Measurements from ENCODE around the gene PGA4.
"Not testable (repeated sequence)": the region's sequence is repeated elsewhere in the genome, so short reads cannot be mapped to it uniquely, and the experiment has no call there.

PGA4 gene

DNA sequence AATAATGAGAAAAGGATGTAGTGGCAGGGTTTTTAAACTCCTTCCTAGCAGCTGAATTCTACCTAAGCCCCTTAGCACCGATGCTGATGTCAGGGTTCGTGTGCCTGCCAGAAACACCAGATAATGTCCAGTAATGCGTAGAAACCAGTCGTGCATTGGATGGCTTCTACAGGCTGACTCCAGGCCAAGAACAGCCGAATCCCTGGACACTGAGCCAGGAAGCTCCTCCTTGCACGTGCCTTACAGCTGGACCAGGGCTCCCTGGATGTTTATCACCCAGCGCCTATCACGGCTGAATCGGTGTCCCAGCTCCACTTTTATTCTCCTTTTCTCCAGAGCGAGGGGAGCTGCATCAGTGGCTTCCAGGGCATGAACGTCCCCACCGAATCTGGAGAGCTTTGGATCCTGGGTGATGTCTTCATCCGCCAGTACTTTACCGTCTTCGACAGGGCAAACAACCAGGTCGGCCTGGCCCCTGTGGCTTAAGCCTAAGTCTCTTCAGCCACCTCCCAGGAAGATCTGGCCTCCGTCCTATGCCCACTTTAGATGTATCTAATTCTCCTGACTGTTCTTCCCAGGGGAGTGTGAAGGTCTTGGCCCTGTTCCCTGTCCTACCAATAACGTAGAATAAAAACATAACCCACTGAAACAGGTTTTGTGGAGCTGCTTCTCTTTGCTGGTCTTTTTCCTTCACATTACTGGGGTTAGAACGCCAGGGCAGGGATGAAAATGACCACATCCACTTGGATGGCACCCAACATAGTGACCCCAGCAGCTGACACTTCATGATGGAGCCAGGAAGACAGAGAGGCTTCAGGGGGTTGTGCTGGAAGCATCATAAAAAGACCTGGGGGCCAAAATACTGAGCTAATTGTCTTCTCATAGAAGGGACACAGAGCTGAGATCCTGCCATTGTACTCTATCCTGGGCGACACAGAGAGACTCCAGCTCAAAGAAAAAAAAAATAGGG, 28.9 kb downstream of the PGA4 start:
- DNase-seq (ENCODE audit: low read depth, low spot score) = not testable (repeated sequence)

DNA sequence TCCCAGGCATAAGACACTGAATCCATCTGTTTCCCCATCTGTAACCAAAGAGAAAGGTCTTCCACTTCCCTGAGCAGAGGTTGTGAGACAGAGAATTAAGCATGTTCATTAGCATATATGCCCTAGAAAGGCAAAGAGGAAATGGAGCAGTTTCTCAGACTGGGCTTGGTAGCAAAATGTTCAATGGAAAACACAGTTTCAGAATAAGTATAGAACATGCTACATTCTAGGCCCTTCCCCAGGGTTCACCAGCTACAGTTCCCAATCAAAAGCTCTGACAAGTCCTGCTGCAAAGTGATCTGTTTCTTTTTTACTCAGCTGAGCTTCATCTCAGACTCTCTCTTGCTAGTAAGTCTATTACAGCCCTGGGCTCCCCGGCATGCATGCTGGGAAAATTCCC, 30.2 kb downstream of the PGA4 start:
- DNase-seq (ENCODE audit: low read depth, low spot score) = not testable (repeated sequence)

DNA sequence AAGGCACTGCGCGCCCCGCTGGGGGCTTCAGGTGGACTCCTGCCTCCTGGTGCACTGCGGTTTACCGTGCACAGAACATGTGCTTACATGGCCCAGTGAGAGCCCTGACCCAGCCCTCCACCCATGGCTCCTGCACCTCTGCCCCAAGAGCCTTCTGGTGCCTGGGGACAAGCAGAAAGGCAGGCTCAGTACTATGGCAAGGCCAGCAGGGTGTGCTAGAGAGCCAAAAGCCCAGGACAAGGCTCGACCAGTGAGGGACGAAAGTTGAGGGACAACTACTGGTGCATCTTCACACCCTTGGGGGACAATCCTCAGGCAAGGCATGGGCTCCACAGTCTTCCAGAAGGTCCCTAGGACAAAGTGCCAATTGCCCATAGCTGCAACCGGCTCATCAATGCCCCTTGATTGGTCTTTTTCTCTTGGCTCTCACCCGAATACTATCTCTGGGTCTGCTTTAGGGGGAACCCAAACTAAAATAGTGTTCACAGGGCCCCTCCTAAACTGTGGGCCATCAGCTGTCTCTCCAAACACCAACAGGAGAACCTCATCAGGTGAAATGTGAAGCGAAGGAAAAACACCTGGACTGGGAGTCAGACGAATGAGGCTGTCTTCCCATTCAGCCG, 32.4 kb downstream of the PGA4 start:
- DNase-seq (ENCODE audit: low read depth, low spot score) = peak; percentile 26

DNA sequence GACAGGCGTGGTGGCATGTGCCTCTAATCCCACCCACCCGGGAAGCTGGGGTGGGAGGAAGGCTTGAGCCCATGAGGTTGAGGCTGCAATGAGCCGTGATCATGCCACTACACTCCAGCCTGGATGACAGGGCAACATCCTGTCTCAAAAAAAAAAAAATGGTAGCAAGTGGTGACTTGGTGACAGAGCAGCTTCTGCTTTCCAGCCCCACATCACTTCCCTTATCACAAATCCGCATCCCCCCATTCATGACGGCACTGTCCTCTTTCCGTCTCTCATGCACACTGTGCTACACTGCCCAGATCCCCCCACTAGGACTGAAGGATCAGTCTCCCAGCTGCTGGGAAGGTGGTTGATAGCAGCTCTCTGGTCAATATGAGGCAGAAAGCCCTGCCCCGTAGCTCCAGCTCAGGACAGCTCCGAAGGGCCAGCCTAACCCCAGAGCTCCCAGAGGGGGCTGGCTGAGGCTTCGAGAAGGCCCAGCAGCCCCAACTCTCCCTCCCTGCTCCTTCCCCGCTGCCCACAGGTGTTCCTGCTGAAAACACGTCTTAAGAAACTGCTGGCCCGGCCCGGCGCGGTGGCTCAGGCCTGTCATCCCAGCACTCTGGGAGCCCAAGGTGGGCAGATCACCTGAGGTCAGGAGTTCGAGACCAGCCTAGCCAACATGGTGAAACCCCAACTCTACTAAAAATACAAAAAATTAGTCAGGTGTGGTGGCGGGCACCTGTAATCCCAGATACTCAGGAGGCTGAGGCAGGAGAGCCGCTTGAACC, 34.7 kb downstream of the PGA4 start:
- no peak for DNase-seq (ENCODE audit: low read depth, low spot score)

DNA sequence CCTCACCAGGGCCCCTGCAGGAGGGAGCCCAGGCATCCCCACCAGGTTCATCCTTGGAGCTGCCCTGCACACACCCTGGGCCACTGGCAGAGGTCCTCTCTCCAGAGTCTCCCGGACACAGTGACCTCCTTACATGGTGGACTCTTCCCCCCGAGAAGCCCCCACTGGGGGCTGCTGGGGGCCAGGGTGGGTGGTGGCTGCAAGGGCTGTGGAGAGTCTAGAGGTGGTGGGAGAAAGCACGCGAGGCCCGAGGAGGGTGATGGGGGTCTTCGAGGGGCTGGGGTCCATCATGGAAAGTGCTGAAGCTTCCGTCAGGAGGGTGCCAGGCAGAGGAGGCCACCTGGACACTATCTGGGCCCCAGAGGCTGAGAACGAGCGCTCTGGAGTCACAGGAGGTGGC, 36.4 kb downstream of the PGA4 start:
- no peak for DNase-seq (ENCODE audit: low read depth, low spot score)

DNA sequence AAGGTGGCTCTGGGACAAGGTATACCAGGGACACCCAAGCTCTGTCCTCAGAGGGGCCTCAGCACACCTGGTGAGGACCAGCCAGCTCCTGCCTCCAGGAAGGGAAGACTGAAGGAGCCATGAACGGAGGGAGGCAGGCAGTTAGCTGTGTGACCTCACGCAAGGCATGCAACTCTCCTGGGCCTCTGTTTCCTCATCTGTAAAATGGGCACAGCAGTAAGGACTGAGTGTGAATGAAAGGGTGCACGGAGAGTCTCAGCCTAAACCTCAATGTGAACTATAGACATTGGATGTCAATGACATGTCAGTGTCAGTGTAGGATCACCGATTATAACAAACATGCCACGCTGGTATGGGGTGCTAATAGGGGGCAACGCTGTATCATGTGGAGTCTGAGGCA, 37.2 kb downstream of the PGA4 start:
- no peak for DNase-seq (ENCODE audit: low read depth, low spot score)

DNA sequence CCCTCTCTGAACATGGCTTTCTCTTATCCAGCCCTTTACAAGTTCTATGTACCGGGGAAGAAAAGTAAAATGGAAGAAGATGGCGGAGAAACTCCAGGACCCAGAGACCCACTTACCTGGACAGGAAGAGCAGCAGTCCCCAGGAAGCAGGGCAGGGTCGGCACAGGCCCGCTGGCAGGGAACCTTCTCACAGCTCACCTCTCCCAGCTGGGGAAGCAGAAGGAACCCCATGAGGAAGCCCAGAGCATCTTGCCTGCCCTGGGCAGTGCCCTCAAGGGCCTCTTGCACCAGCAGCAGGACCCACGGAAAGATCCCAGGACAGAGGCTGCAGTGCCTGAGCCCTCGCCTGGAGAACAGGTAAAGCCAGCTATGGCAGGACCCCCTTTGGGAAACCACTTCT, 42.2 kb downstream of the PGA4 start:
- no peak for DNase-seq (ENCODE audit: low read depth, low spot score)

DNA sequence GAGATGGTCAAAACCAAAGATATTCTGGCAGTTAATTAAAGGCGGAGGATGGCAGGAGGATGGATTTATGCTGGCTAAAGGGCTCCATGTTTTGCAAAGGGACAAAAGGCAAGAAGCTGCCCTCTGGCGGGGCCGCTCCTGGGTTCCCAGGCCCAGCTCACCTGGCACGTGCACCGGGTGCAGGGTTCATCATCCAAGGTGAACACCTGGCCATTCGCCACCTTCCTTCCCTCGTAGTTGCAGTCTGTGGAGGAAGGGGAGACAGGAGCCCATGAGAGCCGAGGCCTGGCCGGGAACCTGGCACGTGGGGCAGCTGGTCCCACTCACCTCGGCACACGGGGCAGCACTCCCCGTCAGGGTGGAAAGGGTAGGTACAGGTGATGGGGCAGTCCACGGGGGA, 42.6 kb downstream of the PGA4 start:
- DNase-seq (ENCODE audit: low read depth, low spot score) = no peak

DNA sequence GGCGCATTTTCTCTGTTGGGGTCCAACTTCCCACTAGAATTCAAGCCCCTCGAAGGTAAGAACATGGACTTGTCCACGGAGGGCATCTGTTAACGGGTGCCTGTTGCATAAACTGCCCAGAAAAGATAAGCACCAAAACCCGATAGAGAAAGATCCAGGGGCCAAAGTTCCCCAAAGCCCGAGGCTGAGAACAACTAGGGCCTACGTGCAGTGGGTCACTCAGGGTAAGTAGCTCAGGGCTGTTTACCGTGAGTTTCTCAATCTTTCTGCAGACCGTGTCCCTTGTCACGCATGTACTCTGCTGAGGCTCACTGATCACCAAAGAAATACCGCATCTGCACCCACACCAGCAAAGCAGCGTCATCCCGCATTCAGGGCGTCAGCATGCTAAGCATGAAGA, 43.2 kb downstream of the PGA4 start:
- DNase-seq (ENCODE audit: low read depth, low spot score) = no peak

DNA sequence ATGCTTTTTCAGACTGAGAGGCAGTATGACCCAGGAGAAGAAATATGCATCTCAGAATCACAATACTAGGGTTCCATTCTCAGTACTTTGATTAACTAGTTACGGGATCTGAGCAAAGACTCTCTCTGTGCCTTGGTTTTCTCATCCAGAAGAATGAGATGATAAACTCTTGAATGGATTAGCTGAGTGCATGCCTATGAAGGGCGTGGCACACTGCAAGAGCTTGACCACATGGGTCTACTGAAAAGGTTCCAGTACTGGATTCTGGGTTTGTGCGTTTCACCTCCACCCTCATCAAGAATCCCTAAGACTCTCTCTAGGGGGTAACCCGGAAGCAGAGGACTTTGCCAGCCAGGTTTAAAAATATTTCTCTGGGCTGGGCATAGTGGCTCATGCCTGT, 44.5 kb downstream of the PGA4 start:
- DNase-seq (ENCODE audit: low read depth, low spot score) = no peak

DNA sequence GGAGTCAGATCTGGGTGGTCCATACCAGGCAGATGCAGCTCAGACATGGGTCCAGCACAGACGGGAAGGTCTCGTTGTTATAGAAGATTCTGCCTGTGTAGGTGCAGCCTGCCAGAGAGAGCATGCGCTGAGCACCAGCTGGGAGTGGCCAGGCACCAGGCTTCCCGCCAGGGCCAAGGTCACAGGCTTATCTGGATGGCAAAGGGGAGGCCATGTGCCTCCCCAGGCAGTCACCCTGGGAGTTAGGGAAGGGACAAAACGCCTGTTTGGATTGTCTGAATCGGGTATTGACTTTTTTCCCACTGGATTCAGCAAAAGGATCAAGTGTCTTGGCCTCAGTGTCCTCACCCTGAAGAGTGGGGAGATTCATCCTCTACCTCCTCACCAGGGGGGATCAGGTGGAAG, 45.3 kb downstream of the PGA4 start:
- DNase-seq (ENCODE audit: low read depth, low spot score) = no peak

DNA sequence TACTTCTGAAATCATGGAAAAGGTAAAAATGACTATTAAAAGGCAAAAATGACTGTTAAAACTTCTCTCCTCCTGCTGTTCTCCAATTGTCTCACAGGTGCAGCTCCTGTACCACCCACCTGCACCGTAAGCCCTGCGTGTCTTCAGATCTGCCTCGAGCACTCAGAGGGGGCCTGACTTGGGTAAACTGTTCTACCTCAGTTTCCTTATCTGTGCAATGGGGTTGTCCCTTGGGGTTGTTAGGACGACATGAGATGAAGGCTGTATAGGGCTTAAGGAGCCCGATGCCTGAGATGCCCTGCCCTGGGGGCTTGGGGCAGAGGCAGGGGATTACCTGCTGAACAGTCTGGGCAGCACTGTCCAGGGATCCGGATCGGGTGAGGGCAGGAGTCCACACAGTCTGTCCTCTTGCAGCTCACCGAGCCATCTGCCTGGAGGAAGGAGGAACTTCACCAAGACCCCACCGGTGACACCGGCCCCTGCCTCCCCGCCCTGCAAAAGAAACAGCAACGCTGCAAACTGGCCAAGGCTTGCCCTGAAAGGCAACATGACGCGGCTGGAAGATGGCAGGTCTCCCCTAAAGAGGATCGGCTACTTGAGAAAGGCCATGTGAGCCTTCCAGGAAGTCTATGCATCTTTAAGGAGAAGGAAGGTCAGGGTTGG, 46.6 kb downstream of the PGA4 start:
- DNase-seq (ENCODE audit: low read depth, low spot score) = no peak

DNA sequence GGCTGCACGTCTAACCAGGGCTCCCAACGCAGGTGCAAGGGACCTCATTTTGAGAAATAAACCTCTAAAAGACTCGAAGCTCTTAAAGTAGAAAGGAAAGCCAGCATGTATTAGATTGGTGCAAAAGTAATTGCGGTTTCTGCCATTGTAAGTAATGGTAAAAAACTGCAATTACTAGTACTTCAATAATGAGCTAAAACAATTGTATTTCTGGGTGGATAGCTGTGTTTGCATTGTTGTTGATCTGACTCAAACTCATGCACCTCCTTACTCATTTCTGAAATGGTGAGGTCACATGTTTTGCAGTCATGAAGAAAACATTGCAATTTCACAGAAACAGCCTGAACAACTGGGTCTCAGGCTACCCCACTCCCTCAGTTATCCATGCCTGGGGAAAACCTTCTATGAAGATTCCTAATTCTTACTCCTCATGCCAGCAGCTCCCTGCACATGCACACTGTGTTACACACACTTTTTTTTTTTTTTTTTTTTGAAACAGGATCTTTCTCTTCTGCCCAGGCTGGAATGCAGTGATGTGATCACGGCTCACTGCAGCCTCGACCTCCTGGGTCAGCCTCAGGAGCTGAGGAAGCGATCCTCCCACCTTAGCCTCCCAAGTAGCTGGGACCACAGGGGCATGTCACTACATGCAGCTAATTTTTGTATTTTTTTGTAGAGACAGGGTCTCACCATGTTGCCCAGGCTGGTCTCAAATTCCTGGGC, 48.4 kb downstream of the PGA4 start:
- no peak for DNase-seq (ENCODE audit: low read depth, low spot score)

DNA sequence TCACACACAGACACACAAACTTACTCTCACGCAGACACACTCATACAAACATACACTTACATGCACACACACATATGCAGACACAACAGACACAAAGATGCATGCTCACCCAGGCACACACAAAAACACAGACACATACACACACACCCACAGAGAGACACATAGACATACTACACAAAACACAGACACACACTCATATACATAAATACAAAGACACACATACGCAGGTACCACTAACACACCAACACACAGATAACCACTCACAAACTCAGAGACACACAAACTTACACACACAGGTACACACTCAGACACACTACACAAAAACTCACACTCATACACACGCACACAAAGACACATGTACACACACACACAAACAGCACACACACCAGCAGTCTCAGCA, 50.6 kb downstream of the PGA4 start:
- no peak for DNase-seq (ENCODE audit: low read depth, low spot score)

DNA sequence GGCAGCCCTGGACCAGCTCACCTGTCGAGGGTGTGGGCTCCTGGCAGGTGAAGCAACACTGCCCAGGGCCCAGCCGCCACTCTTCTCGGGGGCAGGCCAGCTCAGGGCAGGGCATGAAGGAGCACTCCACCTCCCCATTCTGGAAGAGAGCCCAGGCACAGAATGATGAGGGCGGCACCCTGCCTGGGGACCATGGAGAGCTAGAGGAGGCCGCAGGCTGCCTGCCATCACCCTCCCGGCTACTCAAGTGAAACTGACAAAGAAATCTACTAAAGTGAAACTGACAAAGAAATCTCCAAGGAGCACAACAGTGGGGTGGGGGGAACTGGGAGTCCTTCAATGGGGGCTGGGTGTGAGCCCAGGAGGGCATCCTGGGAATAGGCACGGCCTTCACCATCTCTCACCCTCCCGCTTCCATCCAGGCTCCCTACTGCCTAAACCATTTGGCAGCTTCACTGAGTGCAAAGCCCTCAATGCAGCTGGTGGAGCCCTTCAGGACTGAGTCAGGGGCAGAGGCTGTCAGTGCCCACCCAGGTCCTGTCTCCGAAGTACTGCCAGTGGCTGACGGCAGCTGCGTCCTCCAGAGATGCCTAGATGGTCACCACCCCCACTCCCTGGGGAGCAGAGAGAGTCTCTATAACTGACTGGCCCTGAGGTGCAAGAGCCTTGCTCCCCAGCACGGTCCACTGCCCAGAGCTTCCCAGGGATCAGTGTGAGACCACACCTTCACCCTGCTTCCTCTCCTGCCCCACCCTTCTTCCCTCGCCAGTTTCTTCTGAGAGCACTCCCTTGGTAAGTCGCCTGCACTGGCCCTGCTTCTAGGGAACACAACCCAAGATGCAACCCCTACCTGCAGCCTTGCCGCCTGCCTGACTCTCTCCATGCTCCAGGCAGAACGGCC, 51.3 kb downstream of the PGA4 start:
- DNase-seq (ENCODE audit: low read depth, low spot score) = no peak

DNA sequence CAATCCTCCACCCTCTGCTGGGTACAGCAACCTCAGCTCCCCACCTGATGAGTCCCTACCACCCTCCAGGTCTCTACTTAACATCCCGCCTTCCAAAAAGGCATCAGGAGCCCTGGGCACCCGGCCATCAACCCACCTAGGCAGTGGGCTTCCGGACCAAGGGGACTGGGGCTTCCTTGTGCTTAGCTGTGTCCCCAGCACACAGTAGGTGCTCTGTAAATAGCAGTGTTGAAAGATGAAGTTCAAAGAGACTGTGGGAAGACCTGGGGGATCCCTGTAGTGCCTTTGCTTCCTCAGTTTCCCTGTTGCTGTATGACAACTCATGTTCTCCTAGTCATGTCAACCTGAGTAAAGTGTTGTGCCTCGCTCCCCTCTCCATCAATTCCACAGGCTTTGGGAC, 51.9 kb downstream of the PGA4 start:
- no peak for DNase-seq (ENCODE audit: low read depth, low spot score)

DNA sequence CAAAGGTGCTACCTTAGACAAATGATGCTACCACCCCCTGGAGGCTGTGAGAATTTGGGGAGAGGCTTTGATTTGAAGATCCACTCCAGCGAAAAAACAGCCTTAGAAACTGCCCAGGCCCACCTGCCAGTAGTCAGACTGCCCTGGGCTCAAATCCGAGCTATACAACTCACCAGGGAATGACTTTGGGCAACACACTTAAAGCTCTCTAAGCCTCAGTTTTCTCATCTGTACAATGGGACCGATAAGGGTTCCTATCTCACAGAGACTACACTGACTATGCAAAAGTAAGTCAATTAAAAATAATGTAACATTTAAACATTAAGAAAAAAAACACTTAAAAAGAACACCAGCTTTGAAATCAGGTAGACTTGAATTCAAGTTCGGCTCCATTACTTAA, 53.0 kb downstream of the PGA4 start:
- no peak for DNase-seq (ENCODE audit: low read depth, low spot score)

DNA sequence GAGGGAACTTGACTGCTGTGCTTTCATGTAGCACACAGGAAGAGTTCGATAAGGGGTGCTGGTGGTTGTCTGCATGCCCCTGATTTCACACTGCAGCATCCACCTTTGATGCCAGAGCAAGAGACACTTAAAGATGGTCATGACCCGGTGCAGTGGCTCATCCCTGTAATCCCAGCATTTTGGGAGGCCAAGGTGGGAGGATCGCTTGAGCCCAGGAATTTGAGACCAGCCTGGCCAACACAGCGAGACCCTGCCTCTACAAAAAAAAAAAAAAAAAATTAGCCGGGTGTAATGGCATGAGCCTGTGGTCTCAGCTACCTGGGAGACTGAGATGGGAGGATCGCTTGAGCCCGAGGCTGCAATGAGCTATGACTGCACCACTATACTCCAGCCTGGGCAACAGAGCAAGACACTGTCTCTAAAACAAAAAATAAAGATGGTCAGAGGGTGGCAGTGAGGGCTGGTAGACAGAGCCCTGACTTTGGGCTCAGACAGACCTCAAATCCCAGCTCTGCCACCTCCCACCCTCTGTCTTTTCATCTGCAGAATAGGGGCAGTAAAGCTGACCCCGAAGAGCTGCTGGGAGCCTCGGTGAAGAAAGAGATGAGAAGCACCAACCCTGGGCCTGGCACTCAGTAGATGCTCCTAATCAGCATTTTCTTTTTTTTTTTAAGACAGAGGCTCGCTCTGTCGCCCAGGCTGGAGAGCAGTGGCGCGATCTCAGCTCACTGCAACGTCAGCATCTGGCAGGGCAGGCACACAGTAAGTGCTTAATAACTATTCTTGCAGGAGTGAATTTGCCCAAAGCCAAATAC, 55.2 kb downstream of the PGA4 start:
- DNase-seq (ENCODE audit: low read depth, low spot score) = no peak

DNA sequence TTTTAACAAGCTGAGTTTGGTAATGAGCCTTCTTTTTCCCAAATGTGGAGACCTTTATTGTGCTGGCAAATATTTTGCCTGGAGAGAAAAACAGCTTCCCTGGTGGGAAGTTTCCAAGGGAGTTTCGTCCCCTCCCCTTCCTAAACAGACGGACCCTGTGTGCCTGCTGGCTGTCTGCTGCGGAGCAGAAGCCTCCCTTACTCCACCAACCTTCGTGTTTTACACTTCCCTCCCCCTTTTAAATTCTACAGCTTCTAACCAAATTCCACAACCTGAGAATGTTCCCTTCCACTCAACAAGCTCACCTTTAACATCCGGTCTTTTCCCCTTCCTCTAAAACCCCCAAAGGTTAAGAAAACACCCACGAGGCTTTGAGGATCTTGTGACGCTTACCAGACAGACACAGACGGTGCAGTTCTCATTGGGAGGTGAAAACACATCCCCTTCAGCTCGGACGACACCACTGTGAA, 55.9 kb downstream of the PGA4 start:
- DNase-seq (ENCODE audit: low read depth, low spot score) = no peak

Measured in activated naive CD8-positive, alpha-beta T cell treated with anti-CD3 and anti-CD28 coated beads, Interleukin-2, amount 50 U/mL, for 16 hours (primary cell).